Panc1 (cell line): ENCODE data around the gene INPP5A. TPM values are rescaled to one million over a fixed set of nuclear protein-coding genes. Genes with fewer than 3 reads are reported as not detected.
A peak's percentile ranks its signal among the peaks of the same experiment; 100 is the strongest.

Experiments
- ATAC-seq: fragments of 200-7000 bp; cut with Tn5 transposase; 2 replicates; pipeline ENCODE4 v1.9.1; 2020; ENCODE audit warnings: mild to moderate bottlenecking, moderate library complexity
- BruUV-seq: library from RNA; stranded (reverse); fragments of 400-500 nt; replicated peaks from 2 replicates; lab custom pipeline; 2021; lab: Mats Ljungman, UMichigan
- CTCF ChIA-PET: fragments of 300-600 bp; sonication (Branson Sonifier 250); formaldehyde crosslinking; loops from one replicate; lab custom pipeline; 2022; ENCODE audit warnings: antibody characterized with exemption; lab: Charles Lee
- POLR2A ChIA-PET: fragments of 300-600 bp; sonication (Branson Sonifier 250); formaldehyde crosslinking; loops from one replicate; lab custom pipeline; 2022; ENCODE audit warnings: antibody characterized with exemption; lab: Charles Lee
- DNase-seq: peaks from one replicate; pipeline ENCODE4 v3.0.0-alpha.2; 2010; ENCODE audit warnings: low read depth, low spot score
- H3K27ac ChIP-seq: 2 replicates; pipeline ENCODE4 v1.5.1; 2011; ENCODE audit warnings: mild to moderate bottlenecking, low read length, inconsistent platforms
- H3K27me3 ChIP-seq: fragments of 200-500 bp; sonication (Bioruptor generic); 2 replicates; pipeline ENCODE4 v1.6.0; 2014; ENCODE audit warnings: low read length, inconsistent platforms; ENCODE audit not compliant: control insufficient read depth, insufficient read depth
- H3K36me3 ChIP-seq: fragments of 200-500 bp; sonication (Bioruptor generic); 2 replicates; pipeline ENCODE4 v1.5.1; 2014; ENCODE audit warnings: inconsistent platforms, mild to moderate bottlenecking, low read length, moderate library complexity; ENCODE audit not compliant: control insufficient read depth, insufficient read depth
- H3K4me1 ChIP-seq: 2 replicates; pipeline ENCODE4 v1.5.1; 2011; ENCODE audit warnings: inconsistent platforms, mild to moderate bottlenecking, low read length, moderate library complexity; ENCODE audit not compliant: control insufficient read depth, insufficient read depth
- H3K4me3 ChIP-seq, 2 experiments: 2 replicates each; pipeline ENCODE4 v1.5.1; 2011 to 2012; ENCODE audit warnings: low read depth in 2 of 2, low read length in 2 of 2, mild to moderate bottlenecking in 2 of 2, inconsistent platforms in 1 of 2, moderate library complexity in 1 of 2
- H3K9me3 ChIP-seq: fragments of 200-500 bp; sonication (Bioruptor generic); 2 replicates; pipeline ENCODE4 v1.5.1; 2014; ENCODE audit warnings: low read depth, mild to moderate bottlenecking, inconsistent platforms, low read length, moderate library complexity; ENCODE audit not compliant: control insufficient read depth, insufficient read depth
- CTCF ChIP-seq: fragments of 450-650 bp; IDR thresholded peaks from 2 replicates; pipeline ENCODE4 v1.5.1; 2017; ENCODE audit warnings: mild to moderate bottlenecking
- POLR2AphosphoS5 ChIP-seq: IDR thresholded peaks from 2 replicates; pipeline ENCODE4 v1.6.1; 2012; ENCODE audit warnings: mild to moderate bottlenecking, low read depth, low read length, moderate library complexity
- REST ChIP-seq, 2 experiments: IDR thresholded peaks; 2 replicates each; pipeline ENCODE4 v1.6.1; 2011 to 2012; ENCODE audit warnings: low read depth in 2 of 2, control low read depth in 1 of 2, low read length in 1 of 2, mild to moderate bottlenecking in 1 of 2, moderate library complexity in 1 of 2; ENCODE audit not compliant: insufficient read depth in 1 of 2
- SIN3A ChIP-seq: IDR thresholded peaks from 2 replicates; pipeline ENCODE4 v1.6.1; 2012; ENCODE audit warnings: low read depth, mild to moderate bottlenecking, low read length, moderate library complexity, borderline replicate concordance; ENCODE audit not compliant: insufficient read depth
- TCF7L2 ChIP-seq: IDR thresholded peaks from 2 replicates; pipeline ENCODE4 v1.6.1; 2011; ENCODE audit warnings: mild to moderate bottlenecking, low read depth, low read length, inconsistent platforms
- in situ Hi-C: cut with HindIII; loops from 2 replicates; pipeline ENCODE4 v1.10.0; 2016; ENCODE audit warnings: low sequenced_read_pairs, low pct_unique_long_range_greater_than_20kb
- intact Hi-C: fragments of 100-400 bp; cut with micrococcal nuclease; formaldehyde crosslinking; loops from one replicate; pipeline ENCODE4 v1.10.0; 2022; ENCODE audit not compliant: unreplicated experiment
- total RNA-seq: library from RNA; stranded (reverse); gene quantifications from one replicate; pipeline ENCODE4 v1.2.1, GENCODE V29; 2021; ENCODE audit not compliant: unreplicated experiment

INPP5A gene
- total RNA-seq, 1 experiment from 2014 or later, result 60.0 TPM

- no peaks in the 10 kb centered on the region for H3K36me3 ChIP-seq
- H3K4me1 ChIP-seq, result no peaks in the 10 kb centered on the region
- H3K27me3 ChIP-seq, result no peaks in the 10 kb centered on the region
- intact Hi-C loops (no loop called here), in situ Hi-C loops (no loop called here)
- BruUV-seq, result no TSS peak
- ATAC-seq (peak; percentile 27; the same call in 1 of the 2 replicates), DNase-seq (no peak)
- H3K4me3 ChIP-seq, result no peak overlapping the region
- ChIA-PET CTCF (no interaction called here), POLR2A (no interaction called here)
- H3K27ac ChIP-seq, result no peak overlapping the region
- TF ChIP-seq TCF7L2, result no peak
- H3K9me3 ChIP-seq, result peaks cover 9% of the 10 kb centered on the region
Measured at GRCh38 chr10:132699411-132700155, 162.0 kb downstream of the INPP5A start.

GRCh38 chr10:132700156-132701098 is 162.8 kb downstream of the INPP5A start:
- Histone ChIP-seq H3K36me3 (no peaks in the 10 kb centered on the region), H3K4me1 (no peaks in the 10 kb centered on the region), H3K9me3 (peaks cover 7% of the 10 kb centered on the region; the same call in 1 of the 2 replicates), H3K4me3 (no peak overlapping the region), H3K27me3 (no peaks in the 10 kb centered on the region), H3K27ac (0 out of 2 replicates have a peak overlapping the region, but pooled peaks have one; percentile 23)
- BruUV-seq, result no TSS peak
- in situ Hi-C loops, result no loop called here
- no peak for DNase-seq
- ChIA-PET POLR2A (no interaction called here), CTCF (no interaction called here)
- intact Hi-C loops, result no loop called here
- peak; percentile 22; the same call in 1 of the 2 replicates for ATAC-seq
- TF ChIP-seq REST (IDR thresholded peaks at IDR 0.05; ENCODE audit: insufficient read depth in 1 of 2, low read depth in 2 of 2, low read length in 1 of 2) (no peak), TCF7L2 (no peak), POLR2AphosphoS5 (no peak), CTCF (no peak), SIN3A (no peak)
